K562 (cell line): ENCODE results near the gene SRRM5. TPM values are rescaled to one million over a fixed set of nuclear protein-coding genes. Genes with fewer than 3 reads are reported as not detected.

Experiments
- FUS ChIP-seq: fragments of 200-400 bp; formaldehyde crosslinking; optimal IDR thresholded peaks from 2 replicates; pipeline ENCODE3; 2017; ENCODE audit warnings: low read depth, low read length
- MAFG ChIP-seq: fragments of 450-650 bp; conservative IDR thresholded peaks from 2 replicates; pipeline ENCODE4 v1.6.1; 2016; ENCODE audit warnings: missing genetic modification characterization, missing compliant biosample characterization
- MCM7 ChIP-seq, 2 experiments: fragments of 450-650 bp; IDR thresholded peaks; 2 replicates each; pipeline ENCODE4 v1.6.1; 2016 to 2018
- polyA plus RNA-seq, 8 experiments: library from polyadenylated mRNA; depleted of rRNA in 4 of 8; stranded (reverse) in 5 of 8; unstranded in 3 of 8; fragments of >200 nt; fragmentation: Nextera tagmentation in 2 of 8; fragmentation: Illumina TruSeq in 1 of 8; extraction: Ambion mirVana in 2 of 8; extraction: Trizol in 1 of 8; gene quantifications; 2 replicates each; pipeline versions ENCODE4 v1.2.1 to v1.2.3, GENCODE V29; 2011 to 2014; ENCODE audit warnings: inconsistent platforms in 1 of 8, missing spikeins in 1 of 8
- total RNA-seq, 7 experiments: library from RNA; depleted of rRNA in 6 of 7; stranded (reverse); fragments of >200 nt in 6 of 7; fragmentation: Illumina TruSeq in 2 of 7; extraction: Trizol in 2 of 7; gene quantifications; 2 replicates each; pipeline versions ENCODE4 v1.2.1 to v1.2.3, GENCODE V29; 2011 to 2021; ENCODE audit warnings: low replicate concordance in 1 of 7
- TF ChIP-seq, protein P1 (sequence below), 2 experiments: IDR thresholded peaks in 1 of 2; conservative IDR thresholded peaks in 1 of 2; 2 replicates each; pipeline ENCODE4 v1.6.1; 2016; ENCODE audit warnings: low read depth in 2 of 2, mild to moderate bottlenecking in 1 of 2, missing compliant biosample characterization in 1 of 2, missing genetic modification characterization in 1 of 2, moderate library complexity in 1 of 2
- TF ChIP-seq, protein P2 (sequence below), 2 experiments: fragments of 450-650 bp; IDR thresholded peaks; 2 replicates each; pipeline ENCODE4 v1.6.1; 2016; ENCODE audit warnings: mild to moderate bottlenecking in 2 of 2, borderline replicate concordance in 1 of 2, low read depth in 1 of 2, moderate library complexity in 1 of 2
- TF ChIP-seq, protein P3 (sequence below): fragments of 150-350 bp; conservative IDR thresholded peaks from 2 replicates; pipeline ENCODE4 v1.6.1; 2014; ENCODE audit warnings: low read length

Gene SRRM5
- total and polyA plus RNA-seq, 9 of the 15 experiments (the other 6 are each of a cell fraction or from before 2014, with no cell fraction given), result 0.09 to 0.45 (median 0.18) TPM; not detected in 2

DNA sequence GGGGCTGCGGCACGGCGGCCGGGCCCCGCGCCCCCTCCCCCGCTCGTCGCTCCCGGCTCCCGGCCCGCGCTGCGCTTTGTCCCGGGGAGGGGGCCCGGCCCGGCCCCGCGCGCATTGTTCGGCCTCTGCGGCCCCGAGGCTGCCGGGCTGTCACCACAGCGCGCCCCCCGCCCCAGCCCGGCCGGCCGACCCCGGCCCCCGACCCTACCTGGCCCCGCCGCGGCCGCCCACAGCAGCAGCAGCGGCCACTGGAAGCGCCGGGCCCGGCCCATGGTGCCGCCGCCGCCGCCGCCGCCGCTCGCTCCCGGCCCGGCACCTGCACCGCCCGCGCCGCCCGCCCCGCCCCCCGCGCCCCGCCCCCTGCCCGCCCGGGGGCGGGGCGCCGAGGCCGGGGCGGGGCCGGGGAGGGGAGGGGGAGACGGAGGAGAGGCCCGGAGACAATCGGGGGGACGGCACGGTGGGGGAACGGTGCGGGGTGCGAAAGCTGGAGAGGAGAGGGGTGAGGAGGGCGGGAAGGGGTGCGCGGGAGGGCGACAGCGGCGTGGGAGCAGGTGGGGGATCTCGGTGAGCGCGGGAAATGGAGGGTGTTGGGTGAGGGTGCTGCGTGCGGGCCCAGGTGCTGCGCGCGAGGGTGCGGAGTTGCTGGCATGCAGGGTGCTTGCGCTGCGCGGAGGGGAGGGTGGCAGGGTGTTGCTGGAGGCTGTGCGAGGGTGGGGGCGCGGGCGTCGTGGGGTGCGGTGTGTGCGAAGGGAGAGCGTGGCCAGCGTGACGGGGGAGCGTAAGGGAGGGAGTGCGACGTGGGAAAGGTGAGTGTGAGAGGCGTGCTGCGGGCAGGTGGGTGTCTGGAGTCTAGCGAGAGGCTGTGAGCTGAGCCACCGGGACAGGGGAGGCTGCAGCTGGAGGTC, 27.9 kb downstream of the SRRM5 start, which contains the start of gene CADM4 (continued):
- TF ChIP-seq, protein P1, sequence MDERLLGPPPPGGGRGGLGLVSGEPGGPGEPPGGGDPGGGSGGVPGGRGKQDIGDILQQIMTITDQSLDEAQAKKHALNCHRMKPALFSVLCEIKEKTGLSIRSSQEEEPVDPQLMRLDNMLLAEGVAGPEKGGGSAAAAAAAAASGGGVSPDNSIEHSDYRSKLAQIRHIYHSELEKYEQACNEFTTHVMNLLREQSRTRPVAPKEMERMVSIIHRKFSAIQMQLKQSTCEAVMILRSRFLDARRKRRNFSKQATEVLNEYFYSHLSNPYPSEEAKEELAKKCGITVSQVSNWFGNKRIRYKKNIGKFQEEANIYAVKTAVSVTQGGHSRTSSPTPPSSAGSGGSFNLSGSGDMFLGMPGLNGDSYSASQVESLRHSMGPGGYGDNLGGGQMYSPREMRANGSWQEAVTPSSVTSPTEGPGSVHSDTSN (CRISPR knock-in tag; IDR thresholded peaks at IDR 0.05; ENCODE audit: low read depth), result no peak
- TF ChIP-seq, protein P1 (tag; conservative IDR thresholded peaks at IDR 0.05; ENCODE audit: low read depth), result no peak
- TF ChIP-seq FUS, result no peak
- no peak for TF ChIP-seq MCM7 (IDR thresholded peaks at IDR 0.05)
- no peak for TF ChIP-seq MAFG
- TF ChIP-seq, protein P2, sequence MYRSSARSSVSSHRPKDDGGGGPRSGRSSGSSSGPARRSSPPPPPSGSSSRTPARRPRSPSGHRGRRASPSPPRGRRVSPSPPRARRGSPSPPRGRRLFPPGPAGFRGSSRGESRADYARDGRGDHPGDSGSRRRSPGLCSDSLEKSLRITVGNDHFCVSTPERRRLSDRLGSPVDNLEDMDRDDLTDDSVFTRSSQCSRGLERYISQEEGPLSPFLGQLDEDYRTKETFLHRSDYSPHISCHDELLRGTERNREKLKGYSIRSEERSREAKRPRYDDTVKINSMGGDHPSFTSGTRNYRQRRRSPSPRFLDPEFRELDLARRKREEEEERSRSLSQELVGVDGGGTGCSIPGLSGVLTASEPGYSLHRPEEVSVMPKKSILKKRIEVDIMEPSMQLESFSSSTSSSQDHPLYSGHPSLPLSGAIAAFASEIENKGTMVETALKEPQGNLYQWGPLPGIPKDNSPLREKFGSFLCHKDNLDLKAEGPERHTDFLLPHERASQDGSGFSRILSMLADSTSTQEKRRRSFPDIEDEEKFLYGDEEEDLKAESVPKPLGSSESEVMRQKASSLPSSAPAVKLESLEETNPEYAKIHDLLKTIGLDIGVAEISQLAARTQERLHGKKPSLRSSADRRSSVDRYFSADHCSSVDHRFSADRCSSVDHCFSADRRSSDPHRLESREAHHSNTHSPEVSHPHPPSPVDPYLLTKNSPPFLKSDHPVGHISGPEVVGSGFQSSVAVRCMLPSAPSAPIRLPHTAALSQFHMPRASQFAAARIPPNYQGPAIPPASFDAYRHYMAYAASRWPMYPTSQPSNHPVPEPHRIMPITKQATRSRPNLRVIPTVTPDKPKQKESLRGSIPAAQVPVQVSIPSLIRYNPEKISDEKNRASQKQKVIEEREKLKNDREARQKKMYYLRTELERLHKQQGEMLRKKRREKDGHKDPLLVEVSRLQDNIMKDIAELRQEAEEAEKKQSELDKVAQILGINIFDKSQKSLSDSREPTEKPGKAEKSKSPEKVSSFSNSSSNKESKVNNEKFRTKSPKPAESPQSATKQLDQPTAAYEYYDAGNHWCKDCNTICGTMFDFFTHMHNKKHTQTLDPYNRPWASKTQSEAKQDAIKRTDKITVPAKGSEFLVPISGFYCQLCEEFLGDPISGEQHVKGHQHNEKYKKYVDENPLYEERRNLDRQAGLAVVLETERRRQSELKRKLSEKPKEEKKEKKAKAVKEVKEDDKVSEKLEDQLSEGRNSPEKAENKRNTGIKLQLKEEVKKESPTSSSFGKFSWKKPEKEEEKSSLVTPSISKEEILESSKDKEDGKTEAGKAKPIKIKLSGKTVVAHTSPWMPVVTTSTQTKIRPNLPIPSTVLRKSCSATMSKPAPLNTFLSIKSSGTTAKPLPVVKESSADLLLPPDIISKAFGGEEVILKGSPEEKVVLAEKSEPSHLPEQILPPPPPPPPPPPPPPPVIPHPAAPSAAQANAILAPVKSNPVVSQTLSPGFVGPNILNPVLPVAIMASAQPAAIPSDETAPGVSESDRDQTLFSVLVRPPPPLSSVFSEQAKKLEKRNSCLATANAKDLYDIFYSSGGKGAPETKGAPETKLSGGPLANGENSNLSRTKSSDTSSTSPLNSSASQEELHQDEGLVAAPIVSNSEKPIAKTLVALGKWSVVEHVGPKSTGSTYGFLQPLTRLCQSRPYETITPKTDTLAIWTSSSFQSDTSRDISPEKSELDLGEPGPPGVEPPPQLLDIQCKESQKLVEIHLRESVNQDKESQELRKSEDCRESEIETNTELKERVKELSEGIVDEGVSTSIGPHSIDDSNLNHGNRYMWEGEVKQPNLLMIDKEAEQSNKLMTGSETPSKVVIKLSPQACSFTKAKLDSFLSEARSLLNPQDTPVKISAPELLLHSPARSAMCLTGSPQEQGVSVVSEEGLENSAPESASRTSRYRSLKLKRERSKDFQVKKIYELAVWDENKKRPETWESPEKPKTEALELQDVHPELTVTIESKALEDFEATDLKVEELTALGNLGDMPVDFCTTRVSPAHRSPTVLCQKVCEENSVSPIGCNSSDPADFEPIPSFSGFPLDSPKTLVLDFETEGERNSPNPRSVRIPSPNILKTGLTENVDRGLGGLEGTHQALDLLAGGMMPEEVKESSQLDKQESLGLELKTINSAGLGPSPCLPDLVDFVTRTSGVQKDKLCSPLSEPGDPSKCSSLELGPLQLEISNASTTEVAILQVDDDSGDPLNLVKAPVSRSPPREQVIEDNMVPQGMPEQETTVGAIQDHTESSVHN (IDR thresholded peaks at IDR 0.05; ENCODE audit: borderline replicate concordance in 1 of 2, low read depth in 1 of 2), result no peak
- TF ChIP-seq, protein P3, sequence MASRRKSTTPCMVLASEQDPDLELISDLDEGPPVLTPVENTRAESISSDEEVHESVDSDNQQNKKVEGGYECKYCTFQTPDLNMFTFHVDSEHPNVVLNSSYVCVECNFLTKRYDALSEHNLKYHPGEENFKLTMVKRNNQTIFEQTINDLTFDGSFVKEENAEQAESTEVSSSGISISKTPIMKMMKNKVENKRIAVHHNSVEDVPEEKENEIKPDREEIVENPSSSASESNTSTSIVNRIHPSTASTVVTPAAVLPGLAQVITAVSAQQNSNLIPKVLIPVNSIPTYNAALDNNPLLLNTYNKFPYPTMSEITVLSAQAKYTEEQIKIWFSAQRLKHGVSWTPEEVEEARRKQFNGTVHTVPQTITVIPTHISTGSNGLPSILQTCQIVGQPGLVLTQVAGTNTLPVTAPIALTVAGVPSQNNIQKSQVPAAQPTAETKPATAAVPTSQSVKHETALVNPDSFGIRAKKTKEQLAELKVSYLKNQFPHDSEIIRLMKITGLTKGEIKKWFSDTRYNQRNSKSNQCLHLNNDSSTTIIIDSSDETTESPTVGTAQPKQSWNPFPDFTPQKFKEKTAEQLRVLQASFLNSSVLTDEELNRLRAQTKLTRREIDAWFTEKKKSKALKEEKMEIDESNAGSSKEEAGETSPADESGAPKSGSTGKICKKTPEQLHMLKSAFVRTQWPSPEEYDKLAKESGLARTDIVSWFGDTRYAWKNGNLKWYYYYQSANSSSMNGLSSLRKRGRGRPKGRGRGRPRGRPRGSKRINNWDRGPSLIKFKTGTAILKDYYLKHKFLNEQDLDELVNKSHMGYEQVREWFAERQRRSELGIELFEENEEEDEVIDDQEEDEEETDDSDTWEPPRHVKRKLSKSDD, result no peak
